T47D (cell line): ENCODE measurements around the gene PDXP.
A peak's percentile ranks its signal among the peaks of the same experiment; 100 is the strongest.

Experiments used
- DNase-seq, 2 experiments: peaks; one replicate each; pipeline versions ENCODE4 v3.0.0 to v3.0.0-alpha.2; 2011 to 2012; ENCODE audit warnings: low read depth in 1 of 2, low spot score in 1 of 2
- JUND ChIP-seq: IDR thresholded peaks from 2 replicates; pipeline ENCODE4 v1.6.1; 2012; ENCODE audit warnings: low read depth
- in situ Hi-C: cut with HindIII; loops from 2 replicates; pipeline ENCODE4 v1.10.0; 2016; ENCODE audit warnings: low sequenced_read_pairs, low pct_unique_long_range_greater_than_20kb

PDXP gene

GRCh38 chr22:37661160-37661924, 2.8 kb downstream of the PDXP start:
- in situ Hi-C loops: no loop called here
- DNase-seq: peak in 1 of 2 experiments; percentile 49
- no peak for TF ChIP-seq JUND

- no peak for TF ChIP-seq JUND
- in situ Hi-C loops: no loop called here
- no peak for DNase-seq
Measured at GRCh38 chr22:37662039-37662438, 3.5 kb downstream of the PDXP start.

GRCh38 chr22:37663521-37664140, 5.1 kb downstream of the PDXP start:
- in situ Hi-C loops: no loop called here
- no peak for TF ChIP-seq JUND
- DNase-seq: no peak

- in situ Hi-C loops: no loop called here
- DNase-seq: no peak
- TF ChIP-seq JUND: no peak
Measured at GRCh38 chr22:37664249-37665101, 6.0 kb downstream of the PDXP start.

GRCh38 chr22:37665487-37665886, 7.0 kb downstream of the PDXP start:
- in situ Hi-C loops: no loop called here
- no peak for TF ChIP-seq JUND
- no peak for DNase-seq

GRCh38 chr22:37669586-37669985, 11.1 kb downstream of the PDXP start:
- no peak for DNase-seq
- in situ Hi-C loops: no loop called here
- no peak for TF ChIP-seq JUND

- no peak for DNase-seq
- in situ Hi-C loops: no loop called here
- TF ChIP-seq JUND: no peak
Measured at GRCh38 chr22:37672206-37672919, 13.8 kb downstream of the PDXP start.

GRCh38 chr22:37672920-37673455, 14.5 kb downstream of the PDXP start:
- in situ Hi-C loops: no loop called here
- no peak for DNase-seq
- TF ChIP-seq JUND: no peak

GRCh38 chr22:37674248-37674647, 15.7 kb downstream of the PDXP start:
- no peak for TF ChIP-seq JUND
- in situ Hi-C loops: no loop called here

GRCh38 chr22:37674951-37675929, 16.7 kb downstream of the PDXP start, which contains the start of gene LGALS1:
Gene LGALS1 (plus strand): TSS chr22:37675636. CDS start chr22:37675703, 67 bp downstream.
- in situ Hi-C loops: no loop called here
- TF ChIP-seq JUND: no peak

More at GRCh38 chr22:37674248-37674647, 15.7 kb downstream of the PDXP start:
- no peak for DNase-seq

More at GRCh38 chr22:37674951-37675929, 16.7 kb downstream of the PDXP start, which contains the start of gene LGALS1:
- peak; percentile 65 to 96 for DNase-seq
